IMR-90 (cell line): ENCODE data around the gene FERMT3. TPM values are rescaled to one million over a fixed set of nuclear protein-coding genes. Genes with fewer than 3 reads are reported as not detected.

Experiments used
- ATAC-seq: fragments of 200-7000 bp; cut with Tn5 transposase; 2 replicates; pipeline ENCODE4 v1.9.1; 2020; ENCODE audit warnings: low read depth, mild to moderate bottlenecking, moderate library complexity
- BruUV-seq: library from RNA; stranded (reverse); fragments of 400-500 nt; replicated peaks from 2 replicates; lab custom pipeline; 2021; lab: Mats Ljungman, UMichigan
- CTCF ChIA-PET: fragments of 300-600 bp; formaldehyde crosslinking; extraction: SDS; loops from one replicate; lab custom pipeline; 2021; ENCODE audit warnings: antibody characterized with exemption; lab: Yijun Ruan, JAX
- POLR2A ChIA-PET: fragments of 300-600 bp; sonication (Branson Sonifier 250); formaldehyde crosslinking; loops from one replicate; lab custom pipeline; 2022; ENCODE audit warnings: antibody characterized with exemption; ENCODE audit not compliant: unreplicated experiment; lab: Charles Lee
- DNase-seq: peaks from one replicate; pipeline ENCODE4 v3.0.0; 2013
- H2AFZ ChIP-seq: replicated peaks from 2 replicates; pipeline ENCODE3; 2013; ENCODE audit warnings: low read length, mild to moderate bottlenecking; ENCODE audit not compliant: poor library complexity
- H2AK5ac ChIP-seq: 2 replicates; pipeline ENCODE4 v1.6.1; 2013; ENCODE audit warnings: low read depth, low read length, inconsistent platforms
- H2AK9ac ChIP-seq: replicated peaks from 2 replicates; pipeline ENCODE3; 2013; ENCODE audit warnings: mild to moderate bottlenecking, low read depth, low read length, moderate library complexity; ENCODE audit not compliant: poor library complexity
- H2BK120ac ChIP-seq: 2 replicates; pipeline ENCODE4 v1.6.1; 2013; ENCODE audit warnings: low read depth, low read length, inconsistent platforms
- H2BK15ac ChIP-seq: 3 replicates; pipeline ENCODE4 v1.6.1; 2013; ENCODE audit warnings: low read depth, low read length, inconsistent platforms
- H2BK20ac ChIP-seq: 2 replicates; pipeline ENCODE4 v1.6.1; 2013; ENCODE audit warnings: low read depth, mild to moderate bottlenecking, inconsistent platforms, low read length, moderate library complexity
- H2BK5ac ChIP-seq: 2 replicates; pipeline ENCODE4 v1.6.1; 2013; ENCODE audit warnings: mild to moderate bottlenecking, low read depth, low read length, inconsistent platforms; ENCODE audit not compliant: poor library complexity, severe bottlenecking
- H3K14ac ChIP-seq: replicated peaks from 2 replicates; pipeline ENCODE4 v1.6.1; 2013; ENCODE audit warnings: low read depth, low read length, inconsistent platforms
- H3K18ac ChIP-seq: 2 replicates; pipeline ENCODE4 v1.6.1; 2013; ENCODE audit warnings: low read depth, low read length, control low read depth
- H3K23ac ChIP-seq: 2 replicates; pipeline ENCODE4 v1.6.1; 2013; ENCODE audit warnings: low read depth, low read length, inconsistent platforms
- H3K27ac ChIP-seq: 2 replicates; pipeline ENCODE4 v1.5.1; 2013; ENCODE audit warnings: mild to moderate bottlenecking, control low read depth, low read length; ENCODE audit not compliant: insufficient read depth
- H3K27me3 ChIP-seq: 2 replicates; pipeline ENCODE4 v1.6.1; 2013; ENCODE audit warnings: low read length; ENCODE audit not compliant: control insufficient read depth, insufficient read depth
- H3K36me3 ChIP-seq: 2 replicates; pipeline ENCODE4 v1.6.1; 2013; ENCODE audit warnings: low read length, mixed read lengths; ENCODE audit not compliant: control insufficient read depth, insufficient read depth
- H3K4ac ChIP-seq: 2 replicates; pipeline ENCODE4 v1.6.1; 2013; ENCODE audit warnings: low read depth, low read length, inconsistent platforms
- H3K4me1 ChIP-seq: 2 replicates; pipeline ENCODE4 v1.6.1; 2013; ENCODE audit warnings: low read length, mixed read lengths; ENCODE audit not compliant: control insufficient read depth, insufficient read depth
- H3K4me2 ChIP-seq: 2 replicates; pipeline ENCODE4 v1.6.1; 2013; ENCODE audit warnings: low read depth, mild to moderate bottlenecking, control low read depth, low read length, moderate library complexity
- H3K4me3 ChIP-seq: 2 replicates; pipeline ENCODE4 v1.5.1; 2013; ENCODE audit warnings: low read depth, mild to moderate bottlenecking, control low read depth, low read length, moderate library complexity; ENCODE audit not compliant: insufficient read depth
- H3K56ac ChIP-seq: 2 replicates; pipeline ENCODE4 v1.6.1; 2013; ENCODE audit warnings: low read length, inconsistent platforms; ENCODE audit not compliant: insufficient read depth; ENCODE audit errors: extremely low read depth
- H3K79me1 ChIP-seq, 2 experiments: 2 replicates each; pipeline ENCODE4 v1.6.1; 2013; ENCODE audit warnings: low read length in 2 of 2, inconsistent platforms in 1 of 2, low read depth in 1 of 2
- H3K9ac ChIP-seq: 2 replicates; pipeline ENCODE4 v1.6.1; 2013; ENCODE audit warnings: low read depth, low read length, control low read depth
- H3K9me1 ChIP-seq: 2 replicates; pipeline ENCODE4 v1.6.1; 2013; ENCODE audit warnings: low read length, inconsistent platforms; ENCODE audit not compliant: insufficient read depth
- H3K9me3 ChIP-seq: 2 replicates; pipeline ENCODE4 v1.6.1; 2013; ENCODE audit warnings: low read length; ENCODE audit not compliant: control insufficient read depth, insufficient read depth
- H4K20me1 ChIP-seq: 2 replicates; pipeline ENCODE4 v1.6.1; 2013; ENCODE audit warnings: low read length, inconsistent platforms; ENCODE audit not compliant: insufficient read depth
- H4K5ac ChIP-seq: 2 replicates; pipeline ENCODE4 v1.6.1; 2013; ENCODE audit warnings: mild to moderate bottlenecking, low read depth, low read length, control low read depth
- H4K8ac ChIP-seq, 2 experiments: 2 replicates each; pipeline ENCODE4 v1.6.1; 2013; ENCODE audit warnings: low read depth in 2 of 2, low read length in 2 of 2, control low read depth in 1 of 2, inconsistent platforms in 1 of 2
- H4K91ac ChIP-seq: 2 replicates; pipeline ENCODE4 v1.6.1; 2013; ENCODE audit warnings: low read depth, low read length, inconsistent platforms; ENCODE audit not compliant: insufficient read depth
- BHLHE40 ChIP-seq: fragments of 150-350 bp; IDR thresholded peaks from 2 replicates; pipeline ENCODE4 v1.6.1; 2016; ENCODE audit warnings: mild to moderate bottlenecking, low read depth, low read length
- CEBPB ChIP-seq: IDR thresholded peaks from 2 replicates; pipeline ENCODE4 v1.6.1; 2012; ENCODE audit warnings: low read depth, low read length, improper control_type of control experiment
- CHD1 ChIP-seq: IDR thresholded peaks from 2 replicates; pipeline ENCODE4 v1.6.1; 2012; ENCODE audit warnings: low read depth, low read length, improper control_type of control experiment
- FOS ChIP-seq: fragments of 150-350 bp; IDR thresholded peaks from 2 replicates; pipeline ENCODE4 v1.6.1; 2016; ENCODE audit warnings: low read depth, low read length
- MAFK ChIP-seq: IDR thresholded peaks from 2 replicates; pipeline ENCODE4 v1.6.1; 2012; ENCODE audit warnings: low read depth, low read length, improper control_type of control experiment
- MAZ ChIP-seq: IDR thresholded peaks from 2 replicates; pipeline ENCODE4 v1.6.1; 2012; ENCODE audit warnings: low read depth, mild to moderate bottlenecking, low read length, improper control_type of control experiment, moderate library complexity, borderline replicate concordance
- MXI1 ChIP-seq: IDR thresholded peaks from 2 replicates; pipeline ENCODE4 v1.6.1; 2012; ENCODE audit warnings: low read depth, mild to moderate bottlenecking, low read length, moderate library complexity, borderline replicate concordance
- NFE2L2 ChIP-seq: fragments of 150-350 bp; IDR thresholded peaks from 2 replicates; pipeline ENCODE4 v1.6.1; 2016; ENCODE audit warnings: low read depth, mild to moderate bottlenecking, low read length
- POLR2A ChIP-seq: IDR thresholded peaks from 2 replicates; pipeline ENCODE4 v1.6.1; 2012; ENCODE audit warnings: mild to moderate bottlenecking, low read depth, low read length
- RAD21 ChIP-seq: IDR thresholded peaks from 2 replicates; pipeline ENCODE4 v1.6.1; 2012; ENCODE audit warnings: low read length, improper control_type of control experiment
- RCOR1 ChIP-seq: IDR thresholded peaks from 2 replicates; pipeline ENCODE4 v1.6.1; 2012; ENCODE audit warnings: mild to moderate bottlenecking, low read length, improper control_type of control experiment; ENCODE audit not compliant: insufficient replicate concordance
- RFX5 ChIP-seq: IDR thresholded peaks from 2 replicates; pipeline ENCODE4 v1.8.0; 2012; ENCODE audit warnings: low read depth, mild to moderate bottlenecking, low read length, moderate library complexity
- SMC3 ChIP-seq: fragments of 150-350 bp; IDR thresholded peaks from 2 replicates; pipeline ENCODE4 v1.6.1; 2016; ENCODE audit warnings: low read depth, mild to moderate bottlenecking, antibody characterized with exemption, low read length, moderate library complexity
- WGBS, 2 experiments: methylation state at CpG; one replicate each; pipeline versions ENCODE4 v1.1.5 to v1.1.7; 2013; ENCODE audit warnings: missing lambda C conversion rate in 2 of 2; ENCODE audit not compliant: insufficient read length in 1 of 2; ENCODE audit errors: extremely low coverage in 2 of 2; 5-methylcytosine and 5-hydroxymethylcytosine counted together
- dilution Hi-C: fragments of 300-500 bp; cut with HindIII; formaldehyde crosslinking; loops from one replicate; pipeline ENCODE4 v1.14.3; 2018; ENCODE audit warnings: low sequenced_read_pairs; ENCODE audit not compliant: unreplicated experiment
- in situ Hi-C: fragments of 300-500 bp; cut with MboI; formaldehyde crosslinking; loops from 3 replicates; pipeline ENCODE4 v1.14.3; 2019; ENCODE audit warnings: low sequenced_read_pairs, inconsistent platforms, mixed read lengths
- intact Hi-C: fragments of 100-400 bp; cut with micrococcal nuclease; formaldehyde crosslinking; loops from 2 replicates; pipeline ENCODE4 v1.10.0; 2022
- polyA plus RNA-seq, 3 experiments: library from polyadenylated mRNA; depleted of rRNA; stranded (reverse); fragments of >200 nt; gene quantifications; 2 replicates each; pipeline ENCODE4 v1.2.3, GENCODE V29; 2012; ENCODE audit warnings: low replicate concordance in 1 of 3
- total RNA-seq: library from RNA; depleted of rRNA; stranded (reverse); fragments of >200 nt; gene quantifications from 2 replicates; pipeline ENCODE4 v1.2.3, GENCODE V29; 2012
- TF ChIP-seq, protein P1 (sequence below): fragments of 150-350 bp; IDR thresholded peaks from 2 replicates; pipeline ENCODE4 v1.6.1; 2016; ENCODE audit warnings: low read depth, mild to moderate bottlenecking, low read length, moderate library complexity, borderline replicate concordance
- TF ChIP-seq, protein P2 (sequence below): fragments of 150-350 bp; IDR thresholded peaks from 2 replicates; pipeline ENCODE4 v1.6.1; 2017; ENCODE audit warnings: mild to moderate bottlenecking, antibody characterized with exemption, low read length, low read depth
- TF ChIP-seq, protein P3 (sequence below): conservative IDR thresholded peaks from 2 replicates; pipeline ENCODE4 v1.5.1; 2012; ENCODE audit warnings: mild to moderate bottlenecking, low read depth, low read length, improper control_type of control experiment

The FERMT3 gene
- total and polyA plus RNA-seq, 2 of the 4 experiments (the other 2 are of a cell fraction): 0.36 to 2.3 TPM

DNA sequence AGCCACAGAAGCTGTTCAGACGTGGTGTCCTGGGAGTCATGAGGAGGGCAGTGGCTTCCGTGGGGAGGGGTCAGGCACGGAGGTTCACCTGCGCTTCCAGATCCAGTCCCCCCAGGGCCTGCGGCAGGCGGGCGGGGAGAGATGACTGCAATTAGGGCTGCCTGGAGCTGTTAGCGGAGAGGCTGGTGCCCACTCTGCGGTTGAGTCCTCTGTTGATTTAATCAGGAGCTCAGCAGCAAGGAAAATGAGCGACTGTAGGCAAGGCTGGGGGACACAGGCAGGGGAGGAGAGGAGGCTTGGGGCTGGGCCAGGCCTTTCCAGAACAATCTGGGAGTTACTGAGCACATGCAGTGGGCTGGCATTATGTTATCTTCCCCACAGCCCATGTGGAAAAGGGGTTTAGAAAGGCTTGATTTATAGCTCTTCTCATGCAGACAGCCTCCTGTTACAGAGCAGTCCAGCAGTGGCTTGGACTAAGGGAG is 57.9 kb downstream of the FERMT3 start:
- Histone ChIP-seq H2BK20ac (no peak overlapping the region), H2BK120ac (no peak overlapping the region), H2AK5ac (no peak overlapping the region), H3K9ac (no peak overlapping the region), H3K18ac (no peak overlapping the region), H4K91ac (no peak overlapping the region), H4K5ac (no peak overlapping the region), H3K4me3 (no peak overlapping the region), H3K9me1 (0 out of 2 replicates have a peak, but pooled peaks cover 5% of the 10 kb centered on the region), H3K4me1 (peaks cover 16% of the 10 kb centered on the region), H4K8ac (no peak overlapping the region), H2AFZ (no peak overlapping the region), H3K56ac (no peak overlapping the region), H3K79me1 (peaks cover 4 to 35% of the 10 kb centered on the region in 2 experiments; a peak in 2 of 4 replicates), H2BK5ac (no peak overlapping the region), H3K23ac (no peak overlapping the region), H3K4ac (no peak overlapping the region), H3K27ac (no peak overlapping the region), H3K9me3 (no peaks in the 10 kb centered on the region), H3K27me3 (no peaks in the 10 kb centered on the region), H2AK9ac (no peak overlapping the region), H3K36me3 (peaks cover 44% of the 10 kb centered on the region), H2BK15ac (no peak overlapping the region), H3K14ac (no peak overlapping the region), H4K20me1 (no peaks in the 10 kb centered on the region), H3K4me2 (no peak overlapping the region)
- in situ Hi-C loops (no loop called here), dilution Hi-C loops (no loop called here), intact Hi-C loops (no loop called here)
- BruUV-seq: no TSS peak
- DNase-seq: no peak
- CTCF ChIA-PET: no interaction called here
- POLR2A ChIA-PET: interaction anchor here (0.5 kb wide), 1 partner anchor 12 kb away, joined by 3 read pairs; no protein-coding TSS in a partner anchor
- TF ChIP-seq RFX5 (no peak), RAD21 (no peak), SMC3 (no peak), MAZ (no peak), CEBPB (no peak), CHD1 (no peak), RCOR1 (no peak), MXI1 (no peak), MAFK (no peak), NFE2L2 (no peak), POLR2A (no peak), FOS (no peak), BHLHE40 (no peak)
- TF ChIP-seq, protein P1, sequence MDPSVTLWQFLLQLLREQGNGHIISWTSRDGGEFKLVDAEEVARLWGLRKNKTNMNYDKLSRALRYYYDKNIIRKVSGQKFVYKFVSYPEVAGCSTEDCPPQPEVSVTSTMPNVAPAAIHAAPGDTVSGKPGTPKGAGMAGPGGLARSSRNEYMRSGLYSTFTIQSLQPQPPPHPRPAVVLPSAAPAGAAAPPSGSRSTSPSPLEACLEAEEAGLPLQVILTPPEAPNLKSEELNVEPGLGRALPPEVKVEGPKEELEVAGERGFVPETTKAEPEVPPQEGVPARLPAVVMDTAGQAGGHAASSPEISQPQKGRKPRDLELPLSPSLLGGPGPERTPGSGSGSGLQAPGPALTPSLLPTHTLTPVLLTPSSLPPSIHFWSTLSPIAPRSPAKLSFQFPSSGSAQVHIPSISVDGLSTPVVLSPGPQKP: no peak
- TF ChIP-seq, protein P2, sequence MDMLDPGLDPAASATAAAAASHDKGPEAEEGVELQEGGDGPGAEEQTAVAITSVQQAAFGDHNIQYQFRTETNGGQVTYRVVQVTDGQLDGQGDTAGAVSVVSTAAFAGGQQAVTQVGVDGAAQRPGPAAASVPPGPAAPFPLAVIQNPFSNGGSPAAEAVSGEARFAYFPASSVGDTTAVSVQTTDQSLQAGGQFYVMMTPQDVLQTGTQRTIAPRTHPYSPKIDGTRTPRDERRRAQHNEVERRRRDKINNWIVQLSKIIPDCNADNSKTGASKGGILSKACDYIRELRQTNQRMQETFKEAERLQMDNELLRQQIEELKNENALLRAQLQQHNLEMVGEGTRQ: no peak
- TF ChIP-seq, protein P3, sequence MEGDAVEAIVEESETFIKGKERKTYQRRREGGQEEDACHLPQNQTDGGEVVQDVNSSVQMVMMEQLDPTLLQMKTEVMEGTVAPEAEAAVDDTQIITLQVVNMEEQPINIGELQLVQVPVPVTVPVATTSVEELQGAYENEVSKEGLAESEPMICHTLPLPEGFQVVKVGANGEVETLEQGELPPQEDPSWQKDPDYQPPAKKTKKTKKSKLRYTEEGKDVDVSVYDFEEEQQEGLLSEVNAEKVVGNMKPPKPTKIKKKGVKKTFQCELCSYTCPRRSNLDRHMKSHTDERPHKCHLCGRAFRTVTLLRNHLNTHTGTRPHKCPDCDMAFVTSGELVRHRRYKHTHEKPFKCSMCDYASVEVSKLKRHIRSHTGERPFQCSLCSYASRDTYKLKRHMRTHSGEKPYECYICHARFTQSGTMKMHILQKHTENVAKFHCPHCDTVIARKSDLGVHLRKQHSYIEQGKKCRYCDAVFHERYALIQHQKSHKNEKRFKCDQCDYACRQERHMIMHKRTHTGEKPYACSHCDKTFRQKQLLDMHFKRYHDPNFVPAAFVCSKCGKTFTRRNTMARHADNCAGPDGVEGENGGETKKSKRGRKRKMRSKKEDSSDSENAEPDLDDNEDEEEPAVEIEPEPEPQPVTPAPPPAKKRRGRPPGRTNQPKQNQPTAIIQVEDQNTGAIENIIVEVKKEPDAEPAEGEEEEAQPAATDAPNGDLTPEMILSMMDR: no peak
- no peak for ATAC-seq
- 92% methylated on average over 8 of the region's 10 CpGs; no CpG with 5 or more reads in 1 of the 2 experiments for WGBS, 2 experiments
